A549 (cell line): ENCODE measurements around the gene IFT27.

ENCODE experiments used
- EP300 ChIP-seq, 2 experiments: fragments of >200 bp; sonication (Bioruptor Twin); formaldehyde crosslinking; IDR thresholded peaks; 2 replicates in 1 of 2; 3 replicates in 1 of 2; pipeline ENCODE4 v1.6.1; 2016 to 2017
- ESRRA ChIP-seq: fragments of 150-350 bp; IDR thresholded peaks from 2 replicates; pipeline ENCODE4 v1.6.1; 2014; ENCODE audit warnings: mild to moderate bottlenecking, low read length, borderline replicate concordance
- JUN ChIP-seq, 2 experiments: fragments of >200 bp; sonication (Bioruptor Twin); formaldehyde crosslinking; IDR thresholded peaks; 2 replicates in 1 of 2; 3 replicates in 1 of 2; pipeline ENCODE4 v1.6.1; 2016 to 2017
- KDM1A ChIP-seq: fragments of 200-600 bp; sonication (generic); IDR thresholded peaks from 2 replicates; pipeline ENCODE4 v1.6.1; 2016; ENCODE audit warnings: low read depth, mild to moderate bottlenecking
- KDM5A ChIP-seq: fragments of 200-600 bp; sonication (generic); IDR thresholded peaks from 2 replicates; pipeline ENCODE4 v1.6.1; 2016; ENCODE audit warnings: antibody characterized with exemption, mild to moderate bottlenecking
- MAX ChIP-seq: IDR thresholded peaks from 2 replicates; pipeline ENCODE4 v1.6.1; 2012
- POLR2A ChIP-seq: IDR thresholded peaks from 2 replicates; pipeline ENCODE4 v1.6.1; 2012; ENCODE audit warnings: mild to moderate bottlenecking, low read length
- POLR2AphosphoS2 ChIP-seq: conservative IDR thresholded peaks from 2 replicates; pipeline ENCODE4 v1.6.1; 2012; ENCODE audit warnings: low read length, improper control_type of control experiment, inconsistent platforms
- RAD21 ChIP-seq, 2 experiments: fragments of >200 bp in 1 of 2; sonication (Bioruptor Twin) in 1 of 2; formaldehyde crosslinking in 1 of 2; IDR thresholded peaks in 1 of 2; conservative IDR thresholded peaks in 1 of 2; 2 replicates in 1 of 2; 3 replicates in 1 of 2; pipeline ENCODE4 v1.6.1; 2012 to 2018; ENCODE audit warnings: inconsistent platforms in 1 of 2
- REST ChIP-seq: fragments of 200-600 bp; sonication (generic); IDR thresholded peaks from 2 replicates; pipeline ENCODE4 v1.6.1; 2016; ENCODE audit warnings: antibody characterized with exemption, mild to moderate bottlenecking, moderate library complexity
- ZSCAN20 ChIP-seq: fragments of 250-450 bp; sonication (Bioruptor Pico); IDR thresholded peaks from 2 replicates; pipeline ENCODE4 v1.8.0; 2022; ENCODE audit warnings: mild to moderate bottlenecking, moderate library complexity
- TF ChIP-seq, protein P1 (sequence below): fragments of >200 bp; sonication (Bioruptor Twin); formaldehyde crosslinking; IDR thresholded peaks from 3 replicates; pipeline ENCODE4 v1.5.1; 2016

GRCh38 chr22:36722055-36722454 lies 53.9 kb downstream of the IFT27 start:
- TF ChIP-seq, protein P1, sequence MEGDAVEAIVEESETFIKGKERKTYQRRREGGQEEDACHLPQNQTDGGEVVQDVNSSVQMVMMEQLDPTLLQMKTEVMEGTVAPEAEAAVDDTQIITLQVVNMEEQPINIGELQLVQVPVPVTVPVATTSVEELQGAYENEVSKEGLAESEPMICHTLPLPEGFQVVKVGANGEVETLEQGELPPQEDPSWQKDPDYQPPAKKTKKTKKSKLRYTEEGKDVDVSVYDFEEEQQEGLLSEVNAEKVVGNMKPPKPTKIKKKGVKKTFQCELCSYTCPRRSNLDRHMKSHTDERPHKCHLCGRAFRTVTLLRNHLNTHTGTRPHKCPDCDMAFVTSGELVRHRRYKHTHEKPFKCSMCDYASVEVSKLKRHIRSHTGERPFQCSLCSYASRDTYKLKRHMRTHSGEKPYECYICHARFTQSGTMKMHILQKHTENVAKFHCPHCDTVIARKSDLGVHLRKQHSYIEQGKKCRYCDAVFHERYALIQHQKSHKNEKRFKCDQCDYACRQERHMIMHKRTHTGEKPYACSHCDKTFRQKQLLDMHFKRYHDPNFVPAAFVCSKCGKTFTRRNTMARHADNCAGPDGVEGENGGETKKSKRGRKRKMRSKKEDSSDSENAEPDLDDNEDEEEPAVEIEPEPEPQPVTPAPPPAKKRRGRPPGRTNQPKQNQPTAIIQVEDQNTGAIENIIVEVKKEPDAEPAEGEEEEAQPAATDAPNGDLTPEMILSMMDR, result no peak
- TF ChIP-seq REST (no peak), MAX (no peak), POLR2A (no peak), ESRRA (no peak), RAD21 (conservative IDR thresholded peaks at IDR 0.05 in 1 of 2, IDR thresholded peaks at IDR 0.05 in 1 of 2) (no peak), KDM1A (no peak), POLR2AphosphoS2 (no peak), EP300 (IDR thresholded peaks at IDR 0.05) (no peak), ZSCAN20 (no peak), KDM5A (no peak), JUN (IDR thresholded peaks at IDR 0.05) (no peak)
